HepG2 (cell line): ENCODE measurements around the gene CENPB. TPM values are rescaled to one million over a fixed set of nuclear protein-coding genes. Genes with fewer than 3 reads are reported as not detected.

Source experiments
- ARHGAP35 ChIP-seq: sonication (generic); formaldehyde crosslinking; IDR thresholded peaks from 2 replicates; pipeline ENCODE4 v1.9.0; 2022; ENCODE audit warnings: mild to moderate bottlenecking, inconsistent platforms, moderate library complexity, missing genetic modification reagents, borderline replicate concordance
- DNMT1 ChIP-seq: sonication (generic); formaldehyde crosslinking; IDR thresholded peaks from 2 replicates; pipeline ENCODE4 v1.5.1; 2020; ENCODE audit warnings: mild to moderate bottlenecking, missing genetic modification reagents
- GMEB2 ChIP-seq: IDR thresholded peaks from 2 replicates; pipeline ENCODE4 v1.6.1; 2016; ENCODE audit warnings: missing biosample characterization, missing genetic modification reagents, low read depth
- HMG20A ChIP-seq: IDR thresholded peaks from 2 replicates; pipeline ENCODE4 v1.6.1; 2016; ENCODE audit warnings: borderline replicate concordance
- MTERF4 ChIP-seq: sonication (generic); formaldehyde crosslinking; IDR thresholded peaks from 2 replicates; pipeline ENCODE4 v1.8.0; 2023; ENCODE audit warnings: mild to moderate bottlenecking, missing genetic modification reagents
- PBX2 ChIP-seq: IDR thresholded peaks from 2 replicates; pipeline ENCODE4 v1.6.1; 2016; ENCODE audit warnings: control low read depth
- RBFOX2 ChIP-seq: fragments of 200-400 bp; formaldehyde crosslinking; IDR thresholded peaks from 2 replicates; pipeline ENCODE4 v1.6.1; 2017; ENCODE audit warnings: low read depth, mild to moderate bottlenecking, low read length
- SMC3 ChIP-seq: IDR thresholded peaks from 2 replicates; pipeline ENCODE4 v1.6.1; 2011; ENCODE audit warnings: low read length, improper control_type of control experiment
- SNAPC2 ChIP-seq: sonication (generic); formaldehyde crosslinking; IDR thresholded peaks from 2 replicates; pipeline ENCODE4 v1.8.1; 2022; ENCODE audit warnings: mild to moderate bottlenecking, missing genetic modification reagents
- UBTF ChIP-seq: sonication (generic); formaldehyde crosslinking; IDR thresholded peaks from 2 replicates; pipeline ENCODE4 v1.4.0; 2020; ENCODE audit warnings: mild to moderate bottlenecking, missing genetic modification reagents
- YEATS2 ChIP-seq: sonication (generic); formaldehyde crosslinking; IDR thresholded peaks from 2 replicates; pipeline ENCODE4 v1.4.0; 2020; ENCODE audit warnings: missing genetic modification reagents, borderline replicate concordance
- ZC3H4 ChIP-seq: sonication (generic); formaldehyde crosslinking; IDR thresholded peaks from 2 replicates; pipeline ENCODE4 v1.4.0; 2020; ENCODE audit warnings: missing genetic modification reagents, borderline replicate concordance
- ZFP62 ChIP-seq: sonication (generic); formaldehyde crosslinking; IDR thresholded peaks from 2 replicates; pipeline ENCODE4 v1.4.0; 2020; ENCODE audit warnings: missing genetic modification reagents
- ZNF337 ChIP-seq: sonication (generic); formaldehyde crosslinking; IDR thresholded peaks from 2 replicates; pipeline ENCODE4 v1.5.1; 2020; ENCODE audit warnings: missing genetic modification reagents, low read depth, mild to moderate bottlenecking, borderline replicate concordance
- ZNF451 ChIP-seq: sonication (generic); formaldehyde crosslinking; IDR thresholded peaks from 2 replicates; pipeline ENCODE4 v1.5.0; 2020; ENCODE audit warnings: mild to moderate bottlenecking, missing genetic modification reagents
- ZNF567 ChIP-seq: sonication (generic); formaldehyde crosslinking; IDR thresholded peaks from 2 replicates; pipeline ENCODE4 v1.8.1; 2023; ENCODE audit warnings: mild to moderate bottlenecking, missing genetic modification reagents, borderline replicate concordance
- polyA plus RNA-seq, 8 experiments: library from polyadenylated mRNA; depleted of rRNA in 3 of 8; stranded (reverse) in 7 of 8; unstranded in 1 of 8; fragments of >200 nt; fragmentation: Illumina TruSeq in 4 of 8; extraction: Trizol in 4 of 8; gene quantifications; 2 replicates each; pipeline versions ENCODE4 v1.2.1 to v1.2.3, GENCODE V29; 2011 to 2016; ENCODE audit warnings: low read depth in 4 of 8, missing spikeins in 1 of 8, mixed read lengths in 1 of 8; ENCODE audit not compliant: insufficient read depth in 1 of 8
- total RNA-seq, 5 experiments: library from RNA; depleted of rRNA; stranded (reverse); fragments of >200 nt; fragmentation: Illumina TruSeq; extraction: Trizol; gene quantifications; 2 replicates each; pipeline ENCODE4 v1.2.3, GENCODE V29; 2016; ENCODE audit warnings: low read depth in 1 of 5
- TF ChIP-seq, protein P1 (sequence below): sonication (generic); formaldehyde crosslinking; IDR thresholded peaks from 2 replicates; pipeline ENCODE4 v1.4.0; 2020; ENCODE audit warnings: missing genetic modification reagents
- TF ChIP-seq, protein P2 (sequence below): sonication (generic); formaldehyde crosslinking; IDR thresholded peaks from 2 replicates; pipeline ENCODE4 v1.5.0; 2020; ENCODE audit warnings: mild to moderate bottlenecking, missing genetic modification reagents

CENPB gene
- total and polyA plus RNA-seq, 2 of the 13 experiments (the other 11 are each of a cell fraction or from before 2014, with no cell fraction given), result 10.4 to 54.5 TPM

DNA sequence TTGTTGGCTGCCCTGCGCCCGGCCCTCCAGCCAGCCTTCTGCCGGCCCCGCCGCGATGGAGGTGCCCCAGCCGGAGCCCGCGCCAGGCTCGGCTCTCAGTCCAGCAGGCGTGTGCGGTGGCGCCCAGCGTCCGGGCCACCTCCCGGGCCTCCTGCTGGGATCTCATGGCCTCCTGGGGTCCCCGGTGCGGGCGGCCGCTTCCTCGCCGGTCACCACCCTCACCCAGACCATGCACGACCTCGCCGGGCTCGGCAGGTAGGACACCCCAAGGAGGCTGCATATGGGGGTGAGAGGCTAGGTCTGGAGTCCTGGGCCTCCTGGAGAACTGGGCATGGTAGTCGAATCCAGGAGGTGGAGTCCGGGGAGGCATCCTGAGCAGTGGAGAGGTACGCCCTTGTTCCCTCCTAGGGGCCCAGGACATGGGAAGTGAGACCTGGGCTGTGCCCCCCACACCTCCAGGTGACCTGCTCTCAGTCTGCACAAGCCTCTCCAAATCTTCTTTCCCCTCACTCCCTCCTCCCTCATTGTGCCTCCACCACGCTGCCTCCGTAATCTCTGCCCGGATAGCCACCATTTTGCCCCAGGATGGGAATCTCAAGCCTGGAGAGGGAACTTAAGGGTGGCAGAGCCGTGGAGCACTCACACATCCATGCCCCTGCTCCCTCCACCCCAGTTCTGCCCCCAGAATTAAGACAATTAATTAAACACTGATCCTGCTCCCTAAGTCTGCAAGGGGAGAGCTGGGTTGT is 10.1 kb upstream of the CENPB start (continued):
- TF ChIP-seq HMG20A (CRISPR knock-in tag) (no peak), ARHGAP35 (CRISPR knock-in tag) (no peak), RBFOX2 (peak; percentile 60), MTERF4 (CRISPR knock-in tag) (0 out of 2 replicates have a peak, but pooled peaks have one; percentile 52), ZNF337 (CRISPR knock-in tag) (no peak), ZFP62 (no peak), UBTF (CRISPR knock-in tag) (peak; percentile 53; the same call in 1 of the 2 replicates), ZNF567 (no peak), ZC3H4 (CRISPR knock-in tag) (0 out of 2 replicates have a peak, but pooled peaks have one; percentile 45), PBX2 (no peak), DNMT1 (CRISPR knock-in tag) (peak; percentile 26; the same call in 1 of the 2 replicates), GMEB2 (CRISPR knock-in tag) (no peak), SNAPC2 (CRISPR knock-in tag) (no peak), YEATS2 (CRISPR knock-in tag) (no peak), SMC3 (no peak), ZNF451 (CRISPR knock-in tag) (0 out of 2 replicates have a peak, but pooled peaks have one; percentile 39)
- TF ChIP-seq, protein P1, sequence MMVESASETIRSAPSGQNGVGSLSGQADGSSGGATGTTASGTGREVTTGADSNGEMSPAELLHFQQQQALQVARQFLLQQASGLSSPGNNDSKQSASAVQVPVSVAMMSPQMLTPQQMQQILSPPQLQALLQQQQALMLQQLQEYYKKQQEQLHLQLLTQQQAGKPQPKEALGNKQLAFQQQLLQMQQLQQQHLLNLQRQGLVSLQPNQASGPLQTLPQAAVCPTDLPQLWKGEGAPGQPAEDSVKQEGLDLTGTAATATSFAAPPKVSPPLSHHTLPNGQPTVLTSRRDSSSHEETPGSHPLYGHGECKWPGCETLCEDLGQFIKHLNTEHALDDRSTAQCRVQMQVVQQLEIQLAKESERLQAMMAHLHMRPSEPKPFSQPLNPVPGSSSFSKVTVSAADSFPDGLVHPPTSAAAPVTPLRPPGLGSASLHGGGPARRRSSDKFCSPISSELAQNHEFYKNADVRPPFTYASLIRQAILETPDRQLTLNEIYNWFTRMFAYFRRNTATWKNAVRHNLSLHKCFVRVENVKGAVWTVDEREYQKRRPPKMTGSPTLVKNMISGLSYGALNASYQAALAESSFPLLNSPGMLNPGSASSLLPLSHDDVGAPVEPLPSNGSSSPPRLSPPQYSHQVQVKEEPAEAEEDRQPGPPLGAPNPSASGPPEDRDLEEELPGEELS (CRISPR knock-in tag), result 0 out of 2 replicates have a peak, but pooled peaks have one; percentile 8
- TF ChIP-seq, protein P2, sequence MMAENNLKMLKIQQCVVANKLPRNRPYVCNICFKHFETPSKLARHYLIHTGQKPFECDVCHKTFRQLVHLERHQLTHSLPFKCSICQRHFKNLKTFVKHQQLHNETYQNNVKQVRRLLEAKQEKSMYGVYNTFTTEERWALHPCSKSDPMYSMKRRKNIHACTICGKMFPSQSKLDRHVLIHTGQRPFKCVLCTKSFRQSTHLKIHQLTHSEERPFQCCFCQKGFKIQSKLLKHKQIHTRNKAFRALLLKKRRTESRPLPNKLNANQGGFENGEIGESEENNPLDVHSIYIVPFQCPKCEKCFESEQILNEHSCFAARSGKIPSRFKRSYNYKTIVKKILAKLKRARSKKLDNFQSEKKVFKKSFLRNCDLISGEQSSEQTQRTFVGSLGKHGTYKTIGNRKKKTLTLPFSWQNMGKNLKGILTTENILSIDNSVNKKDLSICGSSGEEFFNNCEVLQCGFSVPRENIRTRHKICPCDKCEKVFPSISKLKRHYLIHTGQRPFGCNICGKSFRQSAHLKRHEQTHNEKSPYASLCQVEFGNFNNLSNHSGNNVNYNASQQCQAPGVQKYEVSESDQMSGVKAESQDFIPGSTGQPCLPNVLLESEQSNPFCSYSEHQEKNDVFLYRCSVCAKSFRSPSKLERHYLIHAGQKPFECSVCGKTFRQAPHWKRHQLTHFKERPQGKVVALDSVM (CRISPR knock-in tag), result peak; percentile 78
